ENCODE data around the gene NCAN. TPM values are rescaled to one million over a fixed set of nuclear protein-coding genes. Genes with fewer than 3 reads are reported as not detected.

The NCAN gene
- total and polyA plus RNA-seq, 9 of the 15 experiments (the other 6 are each of a cell fraction or from before 2014, with no cell fraction given) = 0.04 TPM; not detected in 8

DNA sequence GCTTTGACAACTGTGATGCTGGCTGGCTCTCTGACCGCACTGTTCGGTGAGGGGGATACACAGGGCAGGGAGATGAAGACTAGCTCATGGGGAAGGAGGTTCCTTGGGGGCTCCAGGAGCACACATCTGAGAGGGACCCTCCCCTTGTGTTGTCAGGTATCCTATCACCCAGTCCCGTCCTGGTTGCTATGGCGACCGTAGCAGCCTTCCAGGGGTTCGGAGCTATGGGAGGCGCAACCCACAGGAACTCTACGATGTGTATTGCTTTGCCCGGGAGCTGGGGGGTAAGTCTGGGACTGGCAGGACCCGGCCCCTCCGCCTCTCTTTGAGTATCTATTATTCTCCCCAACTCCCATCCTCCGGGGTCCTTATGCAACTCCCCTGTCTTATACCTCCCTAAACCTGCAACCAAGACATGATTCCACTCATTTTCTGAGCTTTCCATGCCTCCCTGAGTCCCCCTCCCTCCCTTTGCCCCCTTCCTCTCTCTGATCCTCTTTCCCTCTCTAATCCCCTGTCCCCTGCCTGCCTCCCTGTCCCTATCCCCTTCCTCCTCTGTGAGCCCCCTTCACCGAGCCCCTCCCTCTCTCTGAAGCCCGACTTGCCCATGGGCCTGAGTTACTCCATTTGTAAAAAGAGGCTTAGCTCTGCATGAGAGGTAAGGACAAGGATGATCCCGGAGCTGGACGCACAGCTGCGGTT lies 12.5 kb downstream of the NCAN start:
- intact Hi-C loops (cut with micrococcal nuclease) (no loop called here), in situ Hi-C loops (cut with MboI) (no loop called here)
- ATAC-seq = no peak
- Histone ChIP-seq H3K9ac (ENCODE audit: insufficient read depth in 1 of 2, low read depth in 2 of 2, low read length in 2 of 2) (peak overlapping the region; percentile 26 to 94; a peak in 3 of 4 replicates), H3K4me2 (ENCODE audit: insufficient read depth, low read length) (peak overlapping the region; percentile 53), H3K4me1 (replicated peaks in 1 of 2; ENCODE audit: control insufficient read depth in 2 of 2, insufficient read depth in 2 of 2, low read length in 2 of 2) (peaks cover 3 to 25% of the 10 kb centered on the region in 2 experiments; a peak in 4 of 5 replicates), H3K79me2 (ENCODE audit: control insufficient read depth, insufficient read depth, low read length) (no peaks in the 10 kb centered on the region), H3K27ac (ENCODE audit: extremely low read depth, low read depth, low read length) (no peak overlapping the region), H4K20me1 (replicated peaks; ENCODE audit: control insufficient read depth, insufficient read depth, low read length) (peaks cover 4% of the 10 kb centered on the region; the same call in 1 of the 2 replicates), H3K9me3 (replicated peaks; ENCODE audit: control insufficient read depth, insufficient read depth, low read depth, low read length) (no peaks in the 10 kb centered on the region), H3K36me3 (ENCODE audit: control insufficient read depth, insufficient read depth, low read length) (no peaks in the 10 kb centered on the region), H3K27me3 (ENCODE audit: control insufficient read depth in 2 of 2, insufficient read depth in 2 of 2, low read length in 2 of 2) (peaks cover 5 to 42% of the 10 kb centered on the region in 2 experiments; a peak in 3 of 5 replicates), H3K4me3 (peak overlapping the region; percentile 37), H2AFZ (ENCODE audit: low read depth, low read length) (peak overlapping the region; percentile 90), H3K9me1 (ENCODE audit: control insufficient read depth, insufficient read depth, low read length) (no peaks in the 10 kb centered on the region)
- WGBS (ENCODE audit: insufficient coverage, low coverage, missing lambda C conversion rate) = 49% methylated on average over 16 of the region's 17 CpGs
- BruUV-seq (replicated peaks) = no TSS peak
- no peak for DNase-seq (ENCODE audit: extremely low read depth in 1 of 4, low spot score in 3 of 4)
- POLR2A ChIA-PET = interaction anchor here (0.6 to 1.3 kb wide), 4 partner anchors 10 to 227 kb away, joined by 3 to 6 read pairs (median 3); no protein-coding TSS in a partner anchor
- CTCF ChIA-PET (ENCODE audit: low intra/inter-chr PET ratio) = interaction anchor here (0.5 to 2.2 kb wide), 4 partner anchors 48 to 80 kb away, joined by 3 to 12 read pairs (median 5); no protein-coding TSS in a partner anchor
- TF ChIP-seq RFX1 (IDR thresholded peaks at IDR 0.05) (peak; percentile 85), OTX1 (CRISPR knock-in tag; IDR thresholded peaks at IDR 0.05) (peak; percentile 13; the same call in 1 of the 2 replicates), ELF4 (CRISPR knock-in tag; IDR thresholded peaks at IDR 0.05) (0 out of 2 replicates have a peak, but pooled peaks have one; percentile 43), SMC3 (conservative IDR thresholded peaks at IDR 0.05; ENCODE audit: insufficient read depth, low read depth, low read length) (no peak)
- TF ChIP-seq, protein P1, sequence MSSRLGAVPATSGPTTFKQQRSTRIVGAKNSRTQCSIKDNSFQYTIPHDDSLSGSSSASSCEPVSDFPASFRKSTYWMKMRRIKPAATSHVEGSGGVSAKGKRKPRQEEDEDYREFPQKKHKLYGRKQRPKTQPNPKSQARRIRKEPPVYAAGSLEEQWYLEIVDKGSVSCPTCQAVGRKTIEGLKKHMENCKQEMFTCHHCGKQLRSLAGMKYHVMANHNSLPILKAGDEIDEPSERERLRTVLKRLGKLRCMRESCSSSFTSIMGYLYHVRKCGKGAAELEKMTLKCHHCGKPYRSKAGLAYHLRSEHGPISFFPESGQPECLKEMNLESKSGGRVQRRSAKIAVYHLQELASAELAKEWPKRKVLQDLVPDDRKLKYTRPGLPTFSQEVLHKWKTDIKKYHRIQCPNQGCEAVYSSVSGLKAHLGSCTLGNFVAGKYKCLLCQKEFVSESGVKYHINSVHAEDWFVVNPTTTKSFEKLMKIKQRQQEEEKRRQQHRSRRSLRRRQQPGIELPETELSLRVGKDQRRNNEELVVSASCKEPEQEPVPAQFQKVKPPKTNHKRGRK (tag; IDR thresholded peaks at IDR 0.05) = peak; percentile 72
- TF ChIP-seq, protein P2, sequence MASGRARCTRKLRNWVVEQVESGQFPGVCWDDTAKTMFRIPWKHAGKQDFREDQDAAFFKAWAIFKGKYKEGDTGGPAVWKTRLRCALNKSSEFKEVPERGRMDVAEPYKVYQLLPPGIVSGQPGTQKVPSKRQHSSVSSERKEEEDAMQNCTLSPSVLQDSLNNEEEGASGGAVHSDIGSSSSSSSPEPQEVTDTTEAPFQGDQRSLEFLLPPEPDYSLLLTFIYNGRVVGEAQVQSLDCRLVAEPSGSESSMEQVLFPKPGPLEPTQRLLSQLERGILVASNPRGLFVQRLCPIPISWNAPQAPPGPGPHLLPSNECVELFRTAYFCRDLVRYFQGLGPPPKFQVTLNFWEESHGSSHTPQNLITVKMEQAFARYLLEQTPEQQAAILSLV (tag; IDR thresholded peaks at IDR 0.05) = peak; percentile 38; the same call in 1 of the 2 replicates
- FAIRE-seq = no peak

Data from K562 (cell line).